CD4-positive, alpha-beta memory T cell (primary cell): Measurements from ENCODE around the gene CACNA2D2. TPM values are rescaled to one million over a fixed set of nuclear protein-coding genes. Genes with fewer than 3 reads are reported as not detected.

Experiments
- CTCF ChIA-PET: fragments of 350-600 bp; sonication (Branson Sonifier 250); formaldehyde crosslinking; loops from one replicate; lab custom pipeline; 2021; ENCODE audit warnings: inconsistent platforms; ENCODE audit not compliant: partially characterized antibody; lab: Charles Lee
- POLR2A ChIA-PET: fragments of 350-600 bp; sonication (Branson Sonifier 250); formaldehyde crosslinking; loops from one replicate; lab custom pipeline; 2021; ENCODE audit not compliant: partially characterized antibody; lab: Charles Lee
- DNase-seq, 5 donors: peaks; one replicate each; pipeline versions ENCODE4 v3.0.0 to v3.0.0-alpha.2; 2020 to 2022; ENCODE audit warnings: mixed read lengths in 1 of 5
- H3K27ac ChIP-seq: one replicate; pipeline ENCODE4 v1.7.0; 2013; ENCODE audit warnings: low read depth, low read length
- H3K27me3 ChIP-seq: 2 replicates; pipeline ENCODE4 v1.7.0; 2013; ENCODE audit warnings: mild to moderate bottlenecking, low read length, moderate library complexity; ENCODE audit not compliant: insufficient read depth
- H3K36me3 ChIP-seq: 2 replicates; pipeline ENCODE4 v1.7.0; 2013; ENCODE audit warnings: mild to moderate bottlenecking, low read length, moderate library complexity; ENCODE audit not compliant: insufficient read depth
- H3K4me1 ChIP-seq: 2 replicates; pipeline ENCODE4 v1.7.0; 2013; ENCODE audit warnings: mild to moderate bottlenecking, low read length, moderate library complexity; ENCODE audit not compliant: insufficient read depth
- H3K4me3 ChIP-seq, 2 donors: one replicate each; pipeline ENCODE4 v1.7.0; 2013; ENCODE audit warnings: low read length in 2 of 2, mild to moderate bottlenecking in 1 of 2
- H3K9me3 ChIP-seq, 2 donors: one replicate each; pipeline ENCODE4 v1.7.0; 2013; ENCODE audit warnings: low read length in 2 of 2, control low read depth in 1 of 2; ENCODE audit not compliant: control insufficient read depth in 1 of 2
- H3K27ac Mint-ChIP-seq, 7 donors: one replicate each; pipeline ENCODE4 v1.8.0; 2020 to 2021; ENCODE audit warnings: mixed read lengths in 7 of 7, mild to moderate bottlenecking in 6 of 7, inconsistent platforms in 3 of 7, moderate library complexity in 3 of 7
- H3K27me3 Mint-ChIP-seq, 2 donors: one replicate each; pipeline ENCODE4 v1.8.0; 2020 to 2021; ENCODE audit warnings: mixed read lengths in 2 of 2
- H3K36me3 Mint-ChIP-seq, 2 donors: one replicate each; pipeline ENCODE4 v1.8.0; 2020 to 2021; ENCODE audit warnings: mixed read lengths in 2 of 2, inconsistent platforms in 1 of 2, mild to moderate bottlenecking in 1 of 2
- H3K4me1 Mint-ChIP-seq, 4 donors: one replicate each; pipeline ENCODE4 v1.8.0; 2020 to 2021; ENCODE audit warnings: mixed read lengths in 4 of 4, mild to moderate bottlenecking in 1 of 4
- H3K4me3 Mint-ChIP-seq, 8 donors: one replicate each; pipeline ENCODE4 v1.8.0; 2020 to 2021; ENCODE audit warnings: mixed read lengths in 8 of 8, mild to moderate bottlenecking in 7 of 8, moderate library complexity in 6 of 8, inconsistent platforms in 3 of 8
- H3K9me3 Mint-ChIP-seq, 8 donors: one replicate each; pipeline ENCODE4 v1.8.0; 2020 to 2021; ENCODE audit warnings: mixed read lengths in 8 of 8, mild to moderate bottlenecking in 5 of 8, inconsistent platforms in 3 of 8, moderate library complexity in 1 of 8
- intact Hi-C: fragments of 100-400 bp; cut with micrococcal nuclease; formaldehyde crosslinking; loops from one replicate; pipeline ENCODE4 v1.15.1; 2023
- polyA plus RNA-seq, 2 donors: library from polyadenylated mRNA; unstranded; fragments of 300-500 nt; fragmentation: Illumina TruSeq; gene quantifications; one replicate each; pipeline ENCODE4 v1.2.3, GENCODE V29; 2021
- total RNA-seq, 2 experiments: library from RNA; stranded (reverse); gene quantifications; one replicate each; pipeline ENCODE4 v1.2.3, GENCODE V29; 2021

CACNA2D2 gene
- total and polyA plus RNA-seq, 4 experiments from 2014 or later = 0.24 to 1.9 (median 1.7) TPM; not detected in 1

GRCh38 chr3:50442945-50443579 lies 60.4 kb downstream of the CACNA2D2 start:
- no peaks in the 10 kb centered on the region for H3K9me3 Mint-ChIP-seq
- intact Hi-C loops = no loop called here
- H3K27ac Mint-ChIP-seq = no peak overlapping the region
- no peaks in the 10 kb centered on the region for H3K36me3 Mint-ChIP-seq
- Histone ChIP-seq H3K27me3 (no peaks in the 10 kb centered on the region), H3K4me1 (no peaks in the 10 kb centered on the region), H3K4me3 (no peak overlapping the region), H3K27ac (no peak overlapping the region), H3K36me3 (no peaks in the 10 kb centered on the region), H3K9me3 (no peaks in the 10 kb centered on the region)
- ChIA-PET POLR2A (interaction anchor here (0.6 kb wide), 1 partner anchor 1043 kb away, joined by 4 read pairs; no protein-coding TSS in a partner anchor), CTCF (no interaction called here)
- peaks cover 0 to 1% (median 0%) of the 10 kb centered on the region in 4 donors for H3K4me1 Mint-ChIP-seq
- DNase-seq = no peak
- H3K4me3 Mint-ChIP-seq = no peak overlapping the region
- H3K27me3 Mint-ChIP-seq = no peaks in the 10 kb centered on the region

GRCh38 chr3:50441424-50442217 lies 61.8 kb downstream of the CACNA2D2 start:
- H3K27me3 ChIP-seq = no peaks in the 10 kb centered on the region
- no peak overlapping the region for H3K27ac ChIP-seq
- H3K9me3 Mint-ChIP-seq = no peaks in the 10 kb centered on the region
- no peak overlapping the region for H3K4me3 Mint-ChIP-seq
- peak overlapping the region in 3 of 7 donors; percentile 29 to 37 (median 31) for H3K27ac Mint-ChIP-seq
- H3K9me3 ChIP-seq = no peaks in the 10 kb centered on the region
- H3K4me3 ChIP-seq = no peak overlapping the region
- ChIA-PET POLR2A (no interaction called here), CTCF (no interaction called here)
- no peaks in the 10 kb centered on the region for H3K27me3 Mint-ChIP-seq
- no peak for DNase-seq
- H3K36me3 ChIP-seq = no peaks in the 10 kb centered on the region
- intact Hi-C loops = no loop called here
- H3K4me1 ChIP-seq = no peaks in the 10 kb centered on the region
- H3K36me3 Mint-ChIP-seq = no peaks in the 10 kb centered on the region
- H3K4me1 Mint-ChIP-seq = no peaks in the 10 kb centered on the region

GRCh38 chr3:50436114-50436674 lies 67.2 kb downstream of the CACNA2D2 start:
- peaks cover 0 to 6% (median 2%) of the 10 kb centered on the region in 4 donors for H3K4me1 Mint-ChIP-seq
- no peak overlapping the region for H3K4me3 ChIP-seq
- no peaks in the 10 kb centered on the region for H3K9me3 ChIP-seq
- no peak overlapping the region for H3K27ac ChIP-seq
- H3K27me3 ChIP-seq = no peaks in the 10 kb centered on the region
- CTCF ChIA-PET = interaction anchor here (0.6 to 4.3 kb wide), 4 partner anchors 14 to 178 kb away, joined by 3 to 41 read pairs (median 4); no protein-coding TSS in a partner anchor
- H3K36me3 ChIP-seq = no peaks in the 10 kb centered on the region
- H3K4me1 ChIP-seq = no peaks in the 10 kb centered on the region
- H3K36me3 Mint-ChIP-seq = no peaks in the 10 kb centered on the region
- intact Hi-C loops = loop anchor here (1.0 to 2.0 kb wide), 2 partner anchors 69 to 89 kb away; no protein-coding TSS in a partner anchor
- H3K27me3 Mint-ChIP-seq = peaks cover 0 to 3% of the 10 kb centered on the region in 2 donors
- H3K27ac Mint-ChIP-seq = peak overlapping the region in 1 of 7 donors; percentile 14
- peak; percentile 63 to 74 (median 66) for DNase-seq
- H3K4me3 Mint-ChIP-seq = no peak overlapping the region
- POLR2A ChIA-PET = interaction anchor here (1.0 to 1.8 kb wide), 2 partner anchors 13 to 106 kb away, joined by 3 to 4 read pairs; no protein-coding TSS in a partner anchor
- H3K9me3 Mint-ChIP-seq = no peaks in the 10 kb centered on the region

- no peak overlapping the region for H3K4me3 Mint-ChIP-seq
- Histone ChIP-seq H3K4me1 (no peaks in the 10 kb centered on the region), H3K4me3 (no peak overlapping the region), H3K36me3 (no peaks in the 10 kb centered on the region), H3K27me3 (no peaks in the 10 kb centered on the region), H3K9me3 (no peaks in the 10 kb centered on the region), H3K27ac (no peak overlapping the region)
- H3K27me3 Mint-ChIP-seq = peaks cover 0 to 3% of the 10 kb centered on the region in 2 donors
- CTCF ChIA-PET = interaction anchor here (0.6 to 1.5 kb wide), 3 partner anchors 14 to 179 kb away, joined by 3 to 4 read pairs (median 3); no protein-coding TSS in a partner anchor
- POLR2A ChIA-PET = interaction anchor here (1.8 kb wide), 1 partner anchor 107 kb away, joined by 4 read pairs; no protein-coding TSS in a partner anchor
- H3K4me1 Mint-ChIP-seq = peaks cover 0 to 6% (median 2%) of the 10 kb centered on the region in 4 donors
- no peaks in the 10 kb centered on the region for H3K9me3 Mint-ChIP-seq
- intact Hi-C loops = loop anchor here (1.0 to 2.0 kb wide), 2 partner anchors 69 to 88 kb away; no protein-coding TSS in a partner anchor
- no peak overlapping the region for H3K27ac Mint-ChIP-seq
- H3K36me3 Mint-ChIP-seq = no peaks in the 10 kb centered on the region
- no peak for DNase-seq
Measured at GRCh38 chr3:50435371-50436113, 67.9 kb downstream of the CACNA2D2 start.

GRCh38 chr3:50433954-50434353 lies 69.5 kb downstream of the CACNA2D2 start:
- intact Hi-C loops = no loop called here
- no peak overlapping the region for H3K4me3 ChIP-seq
- H3K9me3 Mint-ChIP-seq = no peaks in the 10 kb centered on the region
- H3K27ac Mint-ChIP-seq = peak overlapping the region in 1 of 7 donors; percentile 42
- no peaks in the 10 kb centered on the region for H3K36me3 Mint-ChIP-seq
- peaks cover 0 to 3% of the 10 kb centered on the region in 2 donors for H3K27me3 Mint-ChIP-seq
- H3K4me1 ChIP-seq = no peaks in the 10 kb centered on the region
- H3K4me3 Mint-ChIP-seq = no peak overlapping the region
- H3K4me1 Mint-ChIP-seq = peaks cover 0 to 7% (median 3%) of the 10 kb centered on the region in 4 donors
- DNase-seq = no peak
- H3K27ac ChIP-seq = no peak overlapping the region
- POLR2A ChIA-PET = no interaction called here
- H3K27me3 ChIP-seq = no peaks in the 10 kb centered on the region
- no peaks in the 10 kb centered on the region for H3K9me3 ChIP-seq
- CTCF ChIA-PET = interaction anchor here (1.1 to 1.7 kb wide), 2 partner anchors 110 to 116 kb away, joined by 3 to 5 read pairs; no protein-coding TSS in a partner anchor
- H3K36me3 ChIP-seq = no peaks in the 10 kb centered on the region

- Histone ChIP-seq H3K36me3 (no peaks in the 10 kb centered on the region), H3K4me1 (no peaks in the 10 kb centered on the region), H3K4me3 (no peak overlapping the region), H3K27ac (no peak overlapping the region), H3K27me3 (no peaks in the 10 kb centered on the region), H3K9me3 (no peaks in the 10 kb centered on the region)
- Mint-ChIP-seq H3K36me3 (no peaks in the 10 kb centered on the region), H3K4me1 (peaks cover 0 to 6% (median 2%) of the 10 kb centered on the region in 4 donors), H3K27me3 (peaks cover 0 to 2% of the 10 kb centered on the region in 2 donors), H3K4me3 (no peak overlapping the region), H3K9me3 (no peaks in the 10 kb centered on the region), H3K27ac (no peak overlapping the region)
- CTCF ChIA-PET = no interaction called here
- POLR2A ChIA-PET = no interaction called here
- no peak for DNase-seq
- intact Hi-C loops = no loop called here
Measured at GRCh38 chr3:50430950-50431435, 72.4 kb downstream of the CACNA2D2 start.
